K562 (cell line): ENCODE results near the gene EDEM1. TPM values are rescaled to one million over a fixed set of nuclear protein-coding genes. Genes with fewer than 3 reads are reported as not detected.

Experiments used
- ATAC-seq: fragments of 200-7000 bp; cut with Tn5 transposase; 3 replicates; pipeline ENCODE4 v1.9.1; 2020; ENCODE audit warnings: moderate library complexity
- BruUV-seq: library from RNA; stranded (reverse); fragments of 400-500 nt; replicated peaks from 2 replicates; lab custom pipeline; 2021; lab: Mats Ljungman, UMichigan
- CTCF ChIA-PET: fragments of 300-600 bp; formaldehyde crosslinking; extraction: SDS; loops from one replicate; lab custom pipeline; 2021; ENCODE audit warnings: low intra/inter-chr PET ratio; lab: Yijun Ruan, JAX
- POLR2A ChIA-PET: fragments of 300-600, 350-650 bp; sonication (Branson Sonifier 250); formaldehyde crosslinking; extraction: SDS; loops from one replicate; lab custom pipeline; 2021; ENCODE audit warnings: antibody characterized with exemption, inconsistent platforms; lab: Yijun Ruan, JAX
- DNase-seq, 4 experiments: peaks; one replicate each; pipeline versions ENCODE4 v3.0.0 to v3.0.0-alpha.2; 2011 to 2018; ENCODE audit warnings: low spot score in 3 of 4, mixed read lengths in 3 of 4; ENCODE audit errors: extremely low read depth in 1 of 4
- FAIRE-seq: peaks from 2 replicates; lab custom pipeline; 2011; peaks lifted over from hg19 to GRCh38; lab: Jason Lieb, UNC
- H2AFZ ChIP-seq: 2 replicates; pipeline ENCODE4 v1.6.0; 2011; ENCODE audit warnings: low read depth, low read length, control low read depth, inconsistent platforms
- H3K27ac ChIP-seq: fragments of 200-600 bp; 3 replicates; pipeline ENCODE4 v1.8.0; 2011; ENCODE audit warnings: low read depth, mild to moderate bottlenecking, control low read depth, inconsistent platforms, low read length, moderate library complexity, mixed read lengths; ENCODE audit errors: extremely low read depth
- H3K27me3 ChIP-seq, 2 experiments: fragments of 300-600 bp in 1 of 2; 2 replicates in 1 of 2; 3 replicates in 1 of 2; pipeline versions ENCODE4 v1.6.0 to v1.8.0; 2011; ENCODE audit warnings: inconsistent platforms in 2 of 2, low read length in 2 of 2, mild to moderate bottlenecking in 1 of 2, mixed read lengths in 1 of 2, moderate library complexity in 1 of 2; ENCODE audit not compliant: control insufficient read depth in 2 of 2, insufficient read depth in 2 of 2
- H3K36me3 ChIP-seq: fragments of 300-600 bp; 3 replicates; pipeline ENCODE4 v1.8.0; 2011; ENCODE audit warnings: mild to moderate bottlenecking, low read length, inconsistent platforms; ENCODE audit not compliant: control insufficient read depth, insufficient read depth
- H3K4me1 ChIP-seq, 2 experiments: fragments of 200-600 bp in 1 of 2; replicated peaks in 1 of 2; 2 replicates in 1 of 2; 3 replicates in 1 of 2; pipeline versions ENCODE4 v1.5.1 to v1.8.0; 2011; ENCODE audit warnings: inconsistent platforms in 2 of 2, low read length in 2 of 2, mild to moderate bottlenecking in 1 of 2, mixed read lengths in 1 of 2, moderate library complexity in 1 of 2; ENCODE audit not compliant: control insufficient read depth in 2 of 2, insufficient read depth in 2 of 2
- H3K4me2 ChIP-seq: 2 replicates; pipeline ENCODE4 v1.6.1; 2011; ENCODE audit warnings: low read length, control low read depth, inconsistent platforms, mixed read lengths; ENCODE audit not compliant: insufficient read depth
- H3K4me3 ChIP-seq: fragments of 200-600 bp; sonication (generic), shearing (Covaris generic); 2 replicates; pipeline ENCODE4 v1.5.1; 2016; ENCODE audit warnings: control low read depth, inconsistent platforms
- H3K79me2 ChIP-seq: fragments of 200-600 bp; 3 replicates; pipeline ENCODE4 v1.8.0; 2011; ENCODE audit warnings: low read length, inconsistent platforms; ENCODE audit not compliant: control insufficient read depth, insufficient read depth
- H3K9ac ChIP-seq, 2 experiments: 2 replicates each; pipeline versions ENCODE4 v1.6.0 to v1.6.1; 2011; ENCODE audit warnings: low read depth in 2 of 2, low read length in 2 of 2, control low read depth in 1 of 2, inconsistent platforms in 1 of 2, mild to moderate bottlenecking in 1 of 2, mixed read lengths in 1 of 2; ENCODE audit not compliant: insufficient read depth in 1 of 2
- H3K9me1 ChIP-seq: one replicate; pipeline ENCODE4 v1.6.0; 2011; ENCODE audit warnings: inconsistent platforms, mild to moderate bottlenecking, low read length, moderate library complexity; ENCODE audit not compliant: control insufficient read depth, insufficient read depth
- H3K9me3 ChIP-seq: replicated peaks from 2 replicates; pipeline ENCODE4 v1.5.1; 2011; ENCODE audit warnings: low read depth, low read length, inconsistent platforms; ENCODE audit not compliant: control insufficient read depth, insufficient read depth
- H4K20me1 ChIP-seq: replicated peaks from 2 replicates; pipeline ENCODE4 v1.6.1; 2011; ENCODE audit warnings: low read length, inconsistent platforms, mixed read lengths; ENCODE audit not compliant: control insufficient read depth, insufficient read depth
- BHLHE40 ChIP-seq: IDR thresholded peaks from 2 replicates; pipeline ENCODE4 v1.6.1; 2011; ENCODE audit warnings: low read length, improper control_type of control experiment
- CREM ChIP-seq: IDR thresholded peaks from 2 replicates; pipeline ENCODE4 v1.6.1; 2014; ENCODE audit warnings: antibody characterized with exemption, low read depth
- ELF1 ChIP-seq: fragments of 200-800 bp; sonication (Bioruptor generic); IDR thresholded peaks from 2 replicates; pipeline ENCODE4 v1.6.1; 2016; ENCODE audit warnings: missing genetic modification characterization, missing compliant biosample characterization
- HNRNPLL ChIP-seq: fragments of 200-400 bp; formaldehyde crosslinking; IDR thresholded peaks from 2 replicates; pipeline ENCODE4 v1.6.1; 2017; ENCODE audit warnings: low read length, low read depth, mild to moderate bottlenecking; ENCODE audit not compliant: poor library complexity, severe bottlenecking
- KLF13 ChIP-seq: fragments of 450-650 bp; IDR thresholded peaks from 2 replicates; pipeline ENCODE4 v1.6.1; 2016; ENCODE audit warnings: missing genetic modification characterization, low read depth, mild to moderate bottlenecking, missing compliant biosample characterization, moderate library complexity, borderline replicate concordance
- NCOA2 ChIP-seq, 2 experiments: fragments of 450-650 bp; IDR thresholded peaks; 2 replicates each; pipeline ENCODE4 v1.6.1; 2018; ENCODE audit warnings: mild to moderate bottlenecking in 2 of 2, moderate library complexity in 1 of 2; ENCODE audit not compliant: partially characterized antibody in 2 of 2
- SNIP1 ChIP-seq: fragments of 450-650 bp; IDR thresholded peaks from 2 replicates; pipeline ENCODE4 v1.7.1; 2017; ENCODE audit warnings: low read depth, mild to moderate bottlenecking
- STAT5A ChIP-seq: IDR thresholded peaks from 2 replicates; pipeline ENCODE4 v1.6.1; 2012; ENCODE audit warnings: low read length, inconsistent platforms, borderline replicate concordance
- TSC22D4 ChIP-seq: fragments of 450-650 bp; IDR thresholded peaks from 2 replicates; pipeline ENCODE4 v1.6.1; 2016; ENCODE audit warnings: missing genetic modification characterization, missing biosample characterization, control low read depth
- ZNF347 ChIP-seq: fragments of 450-650 bp; formaldehyde crosslinking; IDR thresholded peaks from 2 replicates; pipeline ENCODE4 v1.4.0; 2020; ENCODE audit warnings: low read depth, mild to moderate bottlenecking, moderate library complexity
- WGBS: fragments of 100-300 bp; shearing (Covaris generic); methylation state at CpG from one replicate; pipeline ENCODE4 v1.1.6; 2016; ENCODE audit warnings: low coverage, mixed read lengths; ENCODE audit not compliant: insufficient coverage; ENCODE audit errors: missing lambda C conversion rate; 5-methylcytosine and 5-hydroxymethylcytosine counted together
- in situ Hi-C: fragments of 300-500 bp; cut with MboI; formaldehyde crosslinking; loops from 4 replicates; pipeline ENCODE4 v1.15.0; 2018; ENCODE audit warnings: inconsistent platforms, mixed read lengths
- intact Hi-C: fragments of 100-400 bp; cut with micrococcal nuclease; formaldehyde crosslinking; loops from 2 replicates; pipeline ENCODE4 v1.14.2; 2022
- polyA plus RNA-seq, 8 experiments: library from polyadenylated mRNA; depleted of rRNA in 4 of 8; stranded (reverse) in 5 of 8; unstranded in 3 of 8; fragments of >200 nt; fragmentation: Nextera tagmentation in 2 of 8; fragmentation: Illumina TruSeq in 1 of 8; extraction: Ambion mirVana in 2 of 8; extraction: Trizol in 1 of 8; gene quantifications; 2 replicates each; pipeline versions ENCODE4 v1.2.1 to v1.2.3, GENCODE V29; 2011 to 2014; ENCODE audit warnings: inconsistent platforms in 1 of 8, missing spikeins in 1 of 8
- total RNA-seq, 7 experiments: library from RNA; depleted of rRNA in 6 of 7; stranded (reverse); fragments of >200 nt in 6 of 7; fragmentation: Illumina TruSeq in 2 of 7; extraction: Trizol in 2 of 7; gene quantifications; 2 replicates each; pipeline versions ENCODE4 v1.2.1 to v1.2.3, GENCODE V29; 2011 to 2021; ENCODE audit warnings: low replicate concordance in 1 of 7
- TF ChIP-seq, protein P1 (sequence below): fragments of 450-650 bp; formaldehyde crosslinking; IDR thresholded peaks from 2 replicates; pipeline ENCODE4 v1.4.0; 2020; ENCODE audit warnings: mild to moderate bottlenecking
- TF ChIP-seq, protein P2 (sequence below): sonication (generic); formaldehyde crosslinking; IDR thresholded peaks from 2 replicates; pipeline ENCODE4 v1.9.0; 2022; ENCODE audit warnings: mild to moderate bottlenecking, missing genetic modification reagents
- TF ChIP-seq, protein P3 (sequence below): fragments of 450-650 bp; conservative IDR thresholded peaks from 2 replicates; pipeline ENCODE4 v1.6.1; 2016; ENCODE audit warnings: missing genetic modification characterization, low read depth, mild to moderate bottlenecking, missing compliant biosample characterization, moderate library complexity
- TF ChIP-seq, protein P4 (sequence below): IDR thresholded peaks from 3 replicates; pipeline ENCODE4 v1.6.1; 2011; ENCODE audit warnings: borderline replicate concordance, mild to moderate bottlenecking; ENCODE audit not compliant: insufficient read length, insufficient read depth
- TF ChIP-seq, protein P5 (sequence below): fragments of 250-450 bp; sonication (Bioruptor Pico); IDR thresholded peaks from 2 replicates; pipeline ENCODE4 v1.8.0; 2022; ENCODE audit warnings: moderate library complexity, mild to moderate bottlenecking, inconsistent platforms

The EDEM1 gene
- total and polyA plus RNA-seq, 9 of the 15 experiments (the other 6 are each of a cell fraction or from before 2014, with no cell fraction given), result 6.2 to 36.7 (median 14.3) TPM

DNA sequence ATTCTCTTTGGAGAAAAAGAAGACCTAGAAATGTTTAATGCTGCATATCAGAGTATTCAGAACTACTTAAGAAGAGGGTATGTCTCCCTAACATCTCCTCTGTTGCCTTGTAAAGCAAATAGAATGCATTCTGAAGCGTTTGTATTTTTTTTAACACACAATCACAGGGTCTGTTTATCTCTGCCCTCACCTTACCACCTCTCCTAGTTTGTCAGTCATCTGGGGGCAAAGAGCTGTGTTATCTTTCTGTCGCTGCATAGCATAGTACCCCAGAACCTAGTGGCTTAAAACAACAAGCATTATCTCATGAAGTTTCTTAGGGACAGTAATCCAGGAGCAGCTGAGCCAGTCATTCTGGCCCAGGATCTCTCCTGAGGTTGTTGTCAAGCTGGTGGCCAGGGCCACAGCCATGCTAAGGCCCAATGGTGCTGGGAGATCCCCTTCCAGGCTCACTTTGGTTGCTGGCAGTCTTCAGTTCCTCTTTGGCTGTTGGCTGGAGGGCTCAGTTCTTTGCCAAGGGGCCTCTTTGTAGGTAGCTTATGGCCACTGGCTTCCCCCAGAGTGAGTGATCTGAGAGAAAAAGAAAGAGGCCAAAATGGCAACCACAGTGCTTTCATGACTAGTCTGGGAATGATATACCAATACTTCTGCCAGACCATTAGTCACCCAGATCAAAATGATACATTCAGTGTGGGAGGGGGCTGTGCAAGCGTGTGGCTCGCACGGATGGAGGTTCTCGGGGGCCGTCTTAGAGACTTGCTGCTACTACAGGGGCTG lies 17.8 kb downstream of the EDEM1 start:
- POLR2A ChIA-PET, result interaction anchor here (0.7 to 2.2 kb wide), 4 partner anchors 8 to 672 kb away, joined by 3 to 8 read pairs (median 4); no protein-coding TSS in a partner anchor
- Histone ChIP-seq H3K4me3 (no peak overlapping the region), H4K20me1 (no peaks in the 10 kb centered on the region), H3K4me2 (no peak overlapping the region), H3K79me2 (no peaks in the 10 kb centered on the region), H3K4me1 (no peaks in the 10 kb centered on the region; a peak in 1 of 5 replicates), H3K27ac (no peak overlapping the region), H3K27me3 (no peaks in the 10 kb centered on the region), H2AFZ (no peak overlapping the region), H3K9me1 (no peaks in the 10 kb centered on the region), H3K36me3 (peaks cover 86% of the 10 kb centered on the region), H3K9me3 (no peaks in the 10 kb centered on the region), H3K9ac (no peak overlapping the region)
- intact Hi-C loops (no loop called here), in situ Hi-C loops (no loop called here)
- BruUV-seq, result no TSS peak
- CTCF ChIA-PET, result no interaction called here
- DNase-seq (no peak), FAIRE-seq (no peak)
- 65% methylated on average over 7 of the region's 7 CpGs for WGBS
- TF ChIP-seq BHLHE40 (no peak), HNRNPLL (no peak), KLF13 (tag) (no peak), SNIP1 (no peak), NCOA2 (IDR thresholded peaks at IDR 0.05; ENCODE audit: partially characterized antibody in 2 of 2) (no peak), CREM (no peak), ELF1 (tag) (no peak), STAT5A (no peak), ZNF347 (CRISPR knock-in tag) (no peak), TSC22D4 (tag) (no peak)
- TF ChIP-seq, protein P1, sequence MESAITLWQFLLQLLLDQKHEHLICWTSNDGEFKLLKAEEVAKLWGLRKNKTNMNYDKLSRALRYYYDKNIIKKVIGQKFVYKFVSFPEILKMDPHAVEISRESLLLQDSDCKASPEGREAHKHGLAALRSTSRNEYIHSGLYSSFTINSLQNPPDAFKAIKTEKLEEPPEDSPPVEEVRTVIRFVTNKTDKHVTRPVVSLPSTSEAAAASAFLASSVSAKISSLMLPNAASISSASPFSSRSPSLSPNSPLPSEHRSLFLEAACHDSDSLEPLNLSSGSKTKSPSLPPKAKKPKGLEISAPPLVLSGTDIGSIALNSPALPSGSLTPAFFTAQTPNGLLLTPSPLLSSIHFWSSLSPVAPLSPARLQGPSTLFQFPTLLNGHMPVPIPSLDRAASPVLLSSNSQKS (CRISPR knock-in tag), result no peak
- TF ChIP-seq, protein P2, sequence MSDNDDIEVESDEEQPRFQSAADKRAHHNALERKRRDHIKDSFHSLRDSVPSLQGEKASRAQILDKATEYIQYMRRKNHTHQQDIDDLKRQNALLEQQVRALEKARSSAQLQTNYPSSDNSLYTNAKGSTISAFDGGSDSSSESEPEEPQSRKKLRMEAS (CRISPR knock-in tag), result no peak
- TF ChIP-seq, protein P3, sequence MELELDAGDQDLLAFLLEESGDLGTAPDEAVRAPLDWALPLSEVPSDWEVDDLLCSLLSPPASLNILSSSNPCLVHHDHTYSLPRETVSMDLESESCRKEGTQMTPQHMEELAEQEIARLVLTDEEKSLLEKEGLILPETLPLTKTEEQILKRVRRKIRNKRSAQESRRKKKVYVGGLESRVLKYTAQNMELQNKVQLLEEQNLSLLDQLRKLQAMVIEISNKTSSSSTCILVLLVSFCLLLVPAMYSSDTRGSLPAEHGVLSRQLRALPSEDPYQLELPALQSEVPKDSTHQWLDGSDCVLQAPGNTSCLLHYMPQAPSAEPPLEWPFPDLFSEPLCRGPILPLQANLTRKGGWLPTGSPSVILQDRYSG (tag), result no peak
- TF ChIP-seq, protein P4, sequence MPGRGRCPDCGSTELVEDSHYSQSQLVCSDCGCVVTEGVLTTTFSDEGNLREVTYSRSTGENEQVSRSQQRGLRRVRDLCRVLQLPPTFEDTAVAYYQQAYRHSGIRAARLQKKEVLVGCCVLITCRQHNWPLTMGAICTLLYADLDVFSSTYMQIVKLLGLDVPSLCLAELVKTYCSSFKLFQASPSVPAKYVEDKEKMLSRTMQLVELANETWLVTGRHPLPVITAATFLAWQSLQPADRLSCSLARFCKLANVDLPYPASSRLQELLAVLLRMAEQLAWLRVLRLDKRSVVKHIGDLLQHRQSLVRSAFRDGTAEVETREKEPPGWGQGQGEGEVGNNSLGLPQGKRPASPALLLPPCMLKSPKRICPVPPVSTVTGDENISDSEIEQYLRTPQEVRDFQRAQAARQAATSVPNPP, result no peak
- TF ChIP-seq, protein P5, sequence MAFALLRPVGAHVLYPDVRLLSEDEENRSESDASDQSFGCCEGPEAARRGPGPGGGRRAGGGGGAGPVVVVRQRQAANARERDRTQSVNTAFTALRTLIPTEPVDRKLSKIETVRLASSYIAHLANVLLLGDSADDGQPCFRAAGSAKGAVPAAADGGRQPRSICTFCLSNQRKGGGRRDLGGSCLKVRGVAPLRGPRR (CRISPR knock-in tag), result no peak
- TF ChIP-seq, all 486 proteins: peak for 0
- ATAC-seq, result no peak; the same call in 2 of the 3 replicates
